Stimulated activated CD8-positive, alpha-beta memory T cell treated with anti-CD3 and anti-CD28 coated beads, Interleukin-4, amount 100 ng/mL, for 4 hours (primary cell): ENCODE data around the gene RBFOX2.

Experiments used
- DNase-seq, 2 donors: peaks; one replicate each; pipeline ENCODE4 v3.0.0-alpha.2; 2020; ENCODE audit warnings: low read depth in 2 of 2, low spot score in 1 of 2

The RBFOX2 gene

GRCh38 chr22:35785181-35785923 lies 243.3 kb downstream of the RBFOX2 start:
- no peak for DNase-seq

- no peak for DNase-seq
Observed at GRCh38 chr22:35784633-35785032, 244.0 kb downstream of the RBFOX2 start.

DNA sequence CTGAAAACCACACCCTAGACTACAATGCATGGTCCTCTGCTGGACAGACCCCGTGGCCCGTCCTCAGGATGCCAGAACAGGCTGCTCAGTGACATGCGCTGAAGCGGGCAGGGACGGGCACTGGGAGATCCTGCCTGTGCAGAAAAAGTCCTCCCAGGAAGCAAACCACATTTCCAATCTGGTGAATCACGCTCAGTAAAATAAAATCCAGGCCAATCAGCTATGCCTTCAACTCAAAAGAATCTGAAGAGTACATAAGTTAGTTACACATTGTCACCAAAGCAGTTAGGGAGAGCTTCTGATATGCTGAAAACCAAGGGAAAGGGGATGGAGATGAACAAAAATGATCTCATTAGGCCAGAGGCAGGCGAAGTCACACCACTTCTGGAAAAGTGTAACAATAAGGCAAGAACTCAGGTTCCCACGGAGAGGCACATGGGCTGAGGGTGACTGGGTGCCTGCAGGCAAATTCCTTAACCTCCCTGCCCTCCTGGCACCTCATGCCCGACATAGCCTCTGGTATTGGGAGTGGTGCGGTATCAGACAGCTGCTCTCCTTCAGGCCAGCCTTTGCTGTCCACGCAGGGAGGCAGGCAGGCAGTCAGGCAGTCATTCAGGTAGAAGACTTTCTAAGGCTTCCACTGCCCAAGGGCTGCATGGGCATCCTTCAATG lies 244.5 kb downstream of the RBFOX2 start:
- no peak for DNase-seq

- no peak for DNase-seq
Observed at GRCh38 chr22:35782504-35782903, 246.1 kb downstream of the RBFOX2 start.

DNA sequence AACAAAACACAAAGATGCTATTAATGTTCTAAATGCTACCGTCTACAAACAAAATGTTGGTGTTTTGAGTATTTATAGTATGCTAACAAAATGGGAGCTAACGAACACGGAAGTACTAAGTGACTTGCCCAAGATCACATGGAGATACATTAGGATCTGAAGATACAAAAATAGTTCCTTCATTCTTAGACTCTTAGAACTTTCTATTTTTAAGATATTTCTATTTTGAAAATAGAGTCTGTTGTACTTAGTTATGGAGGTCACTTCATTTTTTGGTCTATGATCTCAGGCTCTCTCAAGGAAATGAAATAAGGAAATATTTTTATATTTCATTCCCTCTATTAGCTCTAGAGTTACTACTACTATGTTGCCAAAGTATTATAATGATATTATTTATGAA lies 246.7 kb downstream of the RBFOX2 start:
- DNase-seq = no peak

DNA sequence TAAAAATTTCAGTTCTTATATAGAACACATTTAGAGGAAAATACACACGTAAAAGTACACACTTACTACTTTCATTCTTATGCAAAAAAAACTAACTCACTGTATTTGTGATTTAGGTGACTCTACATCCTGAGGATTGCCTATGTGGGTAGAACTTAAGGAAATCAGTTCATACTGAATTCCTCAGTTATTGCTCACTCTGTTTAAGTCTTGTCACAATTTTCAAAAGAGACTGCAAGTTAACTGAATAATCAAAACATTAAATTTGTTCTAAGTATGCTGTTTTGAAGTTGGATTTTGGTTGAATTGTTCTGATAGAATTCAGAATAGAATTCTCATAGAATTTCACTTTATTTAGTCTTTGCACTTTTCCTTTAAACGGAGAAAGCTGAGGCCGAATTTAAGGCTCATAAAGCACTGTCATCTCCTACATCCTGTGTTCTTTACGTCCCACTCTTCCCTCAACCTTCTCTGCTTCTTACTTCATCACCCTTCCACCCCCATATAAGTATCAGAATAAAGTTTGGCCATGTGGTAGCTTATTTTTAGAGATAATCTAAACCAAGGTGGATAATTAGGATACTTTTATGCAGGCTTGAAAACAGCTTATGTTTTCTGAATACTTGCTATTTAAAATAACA lies 251.2 kb downstream of the RBFOX2 start:
- no peak for DNase-seq

- no peak for DNase-seq
Observed at GRCh38 chr22:35775339-35775738, 253.3 kb downstream of the RBFOX2 start.

- no peak for DNase-seq
Observed at GRCh38 chr22:35769974-35770373, 258.6 kb downstream of the RBFOX2 start.

DNA sequence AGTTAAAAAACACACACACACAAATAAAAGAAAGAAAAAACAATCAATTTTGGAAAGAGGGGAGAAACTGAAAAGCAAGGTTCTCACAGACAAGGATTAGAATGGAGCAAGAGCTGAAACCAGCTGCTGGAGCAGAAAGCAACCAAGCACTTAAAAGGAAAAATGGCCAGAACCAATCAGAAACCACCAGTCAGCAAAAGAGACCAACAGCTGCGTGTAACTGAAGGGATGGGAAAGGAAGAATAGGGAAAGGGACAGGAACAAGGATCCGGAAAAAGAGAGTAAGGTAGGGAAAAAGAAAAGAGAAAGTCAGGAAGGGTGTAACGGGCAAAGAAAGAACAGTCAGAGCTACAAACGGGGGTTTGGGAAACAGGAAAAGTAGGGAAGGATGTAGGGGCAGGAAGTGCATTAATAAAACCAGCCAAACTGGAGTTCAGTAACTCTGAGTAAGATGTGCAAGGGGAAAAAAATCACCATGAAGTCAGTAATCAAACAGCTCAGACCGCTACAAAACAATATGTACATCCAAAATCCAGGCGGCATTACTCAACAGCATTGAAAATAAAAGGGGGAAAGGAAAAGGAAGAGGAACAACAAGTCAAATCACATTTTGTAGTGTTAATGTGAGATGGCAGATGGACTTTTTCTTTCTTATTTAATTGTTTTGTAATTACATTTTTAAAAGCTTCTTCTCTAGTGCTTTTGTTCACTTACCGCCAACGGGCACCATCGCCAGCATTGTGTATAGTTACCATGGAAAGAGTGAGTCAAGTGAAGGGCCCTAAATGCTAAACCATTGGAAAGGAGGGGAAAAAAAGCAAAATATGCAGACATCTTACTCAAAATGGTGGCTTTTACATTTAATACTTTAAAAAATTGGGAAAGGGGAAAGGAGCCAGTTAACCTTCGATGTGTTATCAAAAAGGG lies 261.7 kb downstream of the RBFOX2 start:
- DNase-seq = no peak

DNA sequence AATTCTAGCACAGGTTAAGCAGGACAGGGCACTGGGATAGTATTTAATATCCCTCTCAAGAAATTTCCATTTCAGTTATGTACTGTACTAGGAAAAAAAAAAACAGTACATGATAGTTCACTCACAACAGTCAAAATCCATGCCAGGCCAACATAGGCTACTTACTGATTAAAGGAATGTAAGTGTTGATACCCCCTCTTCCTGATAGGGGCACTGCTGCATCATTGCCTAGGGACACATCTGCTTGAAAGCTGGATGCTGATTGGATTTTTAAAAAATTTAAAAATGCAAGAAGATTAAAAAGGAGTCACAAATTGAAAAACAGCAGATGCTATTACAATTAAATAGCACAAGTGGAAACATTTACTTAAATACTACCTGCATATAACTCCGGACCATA lies 267.6 kb downstream of the RBFOX2 start:
- DNase-seq = no peak

DNA sequence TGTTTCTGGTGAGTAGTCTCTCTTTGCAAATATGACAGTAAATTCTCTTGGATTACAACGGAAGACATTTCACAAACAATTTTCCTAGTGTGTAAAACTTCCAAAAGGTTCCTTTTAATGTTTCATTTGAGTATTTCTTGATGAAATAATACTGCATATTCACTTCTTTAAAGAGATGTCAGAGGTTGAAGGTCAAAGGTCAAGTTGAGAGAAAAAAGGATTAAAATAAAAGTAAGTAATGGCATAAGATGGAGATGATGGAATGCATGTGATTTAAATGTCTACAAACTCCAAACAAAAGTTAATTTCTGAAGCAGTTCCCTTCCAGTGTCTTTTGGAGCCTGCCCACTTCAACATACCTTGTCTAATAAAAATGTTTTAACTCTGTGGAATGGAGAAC lies 270.2 kb downstream of the RBFOX2 start:
- DNase-seq = no peak

DNA sequence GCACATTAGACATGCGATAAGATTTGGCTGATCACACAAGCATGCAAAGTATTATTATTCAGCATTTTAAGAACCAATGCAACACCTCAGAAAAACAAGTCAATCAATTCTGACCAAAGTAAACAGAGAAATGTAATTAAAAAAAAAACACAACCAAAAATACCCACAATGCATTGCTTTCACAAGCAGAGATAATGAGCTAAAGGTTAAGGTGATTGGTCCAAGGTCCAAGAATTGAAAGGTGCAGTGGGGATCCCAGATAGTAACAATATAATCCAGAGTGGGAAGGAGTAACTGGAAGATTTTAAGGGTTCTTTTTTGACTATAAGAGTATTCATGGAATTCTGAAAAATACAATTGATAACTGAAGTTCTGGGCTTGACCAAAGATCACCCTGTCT lies 271.9 kb downstream of the RBFOX2 start:
- DNase-seq = no peak

- no peak for DNase-seq
Observed at GRCh38 chr22:35754761-35755160, 273.9 kb downstream of the RBFOX2 start.

DNA sequence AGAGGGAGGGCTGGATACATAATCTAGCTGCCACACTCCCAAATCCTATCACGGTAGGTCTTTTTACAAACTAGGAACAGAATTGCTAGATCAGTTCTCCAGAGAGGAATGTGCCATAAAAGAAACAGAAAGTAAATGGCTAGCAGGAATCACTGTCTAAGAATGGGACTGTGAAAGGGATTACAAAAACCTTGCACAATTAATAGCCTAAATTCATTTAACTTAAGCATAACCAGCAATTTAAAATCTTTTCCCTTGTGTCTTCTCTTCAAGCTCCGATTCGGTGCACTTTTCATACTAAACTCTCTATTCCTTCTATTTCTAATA lies 275.8 kb downstream of the RBFOX2 start:
- no peak for DNase-seq

DNA sequence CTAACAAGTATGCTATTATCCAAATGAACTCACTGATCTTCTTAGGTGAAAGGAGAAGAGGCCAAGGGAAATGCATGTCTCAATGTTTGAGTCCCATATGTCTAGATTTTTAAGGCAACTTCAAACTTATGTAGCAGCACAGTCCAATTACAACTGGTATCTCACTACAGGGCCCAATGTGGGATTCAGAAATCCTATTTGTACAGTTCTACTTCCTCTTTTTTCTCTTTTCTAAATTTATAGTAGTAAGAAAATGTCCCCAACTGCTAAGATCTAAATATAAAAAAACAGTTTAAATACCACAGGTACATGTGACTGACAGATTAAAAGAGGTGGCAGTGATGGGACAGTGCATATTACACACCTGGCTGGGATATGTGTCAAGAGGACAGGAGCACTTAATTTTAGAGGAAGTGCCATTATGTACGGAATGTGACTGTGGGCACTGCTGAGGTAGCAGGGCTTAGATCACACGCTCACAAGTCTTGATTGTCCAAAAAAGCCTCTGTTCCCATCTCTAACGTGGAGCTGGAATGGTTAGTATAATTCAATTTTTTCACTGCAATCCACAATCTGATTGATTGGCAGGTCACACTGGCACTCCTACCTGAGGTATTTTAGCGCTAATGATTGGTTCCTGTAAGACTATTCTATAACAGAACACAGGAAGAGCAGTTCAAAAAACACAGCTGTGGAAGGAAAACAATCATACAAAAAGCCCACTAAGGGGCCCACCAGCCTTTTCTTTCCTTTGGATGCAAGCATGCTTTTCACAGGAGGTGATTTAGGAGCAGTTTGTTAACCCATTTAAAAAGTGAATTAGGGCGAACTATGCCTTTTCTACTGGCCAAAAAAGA lies 276.4 kb downstream of the RBFOX2 start:
- DNase-seq = no peak

- no peak for DNase-seq
Observed at GRCh38 chr22:35749808-35750207, 278.8 kb downstream of the RBFOX2 start.

GRCh38 chr22:35746946-35747703 lies 281.5 kb downstream of the RBFOX2 start:
- DNase-seq = no peak

GRCh38 chr22:35746248-35746647 lies 282.4 kb downstream of the RBFOX2 start:
- DNase-seq = no peak

DNA sequence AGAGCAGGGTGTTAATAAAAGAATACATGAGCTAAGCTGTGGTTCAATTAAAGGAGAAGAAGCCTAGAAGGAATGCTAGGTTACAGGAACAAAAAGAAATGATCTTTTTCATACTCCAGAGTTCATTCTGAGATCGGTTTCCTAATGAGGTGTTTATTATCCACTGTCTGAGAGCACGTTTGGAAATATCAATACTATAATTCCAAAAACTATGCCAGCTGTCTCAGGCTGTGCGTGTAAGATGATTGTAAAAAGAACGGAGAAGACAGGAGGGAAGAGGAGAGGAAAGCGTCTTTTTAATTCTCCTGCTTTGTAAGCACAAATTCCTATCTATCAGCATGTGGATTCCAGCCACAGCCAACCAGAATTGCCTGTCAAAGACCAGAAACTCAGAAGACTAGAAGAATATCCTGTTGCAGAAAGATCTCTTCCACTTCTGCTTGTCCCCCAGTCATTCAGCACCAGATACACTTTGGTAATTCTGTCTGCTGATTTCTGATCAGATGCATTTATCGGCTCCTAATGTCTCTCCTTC lies 285.2 kb downstream of the RBFOX2 start:
- no peak for DNase-seq
